ENCODE data around the gene SULF2.
A peak's percentile ranks its signal among the peaks of the same experiment; 100 is the strongest.

Gene SULF2

GRCh38 chr20:47761482-47762047 is 23.7 kb downstream of the SULF2 start:
- no peak for DNase-seq (ENCODE audit: low spot score)

GRCh38 chr20:47760686-47761481 is 24.4 kb downstream of the SULF2 start:
- DNase-seq (ENCODE audit: low spot score): no peak

- DNase-seq (ENCODE audit: low spot score): no peak
These were observed 26.5 kb downstream of the SULF2 start for GRCh38 chr20:47758517-47759450.

- no peak for DNase-seq (ENCODE audit: low spot score)
These were observed 27.9 kb downstream of the SULF2 start for GRCh38 chr20:47757145-47758035.

GRCh38 chr20:47754946-47755652 is 30.2 kb downstream of the SULF2 start:
- no peak for DNase-seq (ENCODE audit: low spot score)

- DNase-seq (ENCODE audit: low spot score): no peak
These were observed 30.9 kb downstream of the SULF2 start for GRCh38 chr20:47754388-47754715.

GRCh38 chr20:47753576-47754387 is 31.5 kb downstream of the SULF2 start:
- DNase-seq (ENCODE audit: low spot score): no peak

GRCh38 chr20:47751449-47751848 is 33.8 kb downstream of the SULF2 start:
- no peak for DNase-seq (ENCODE audit: low spot score)

- no peak for DNase-seq (ENCODE audit: low spot score)
These were observed 35.9 kb downstream of the SULF2 start for GRCh38 chr20:47749339-47749738.

- no peak for DNase-seq (ENCODE audit: low spot score)
These were observed 36.5 kb downstream of the SULF2 start for GRCh38 chr20:47748823-47749222.

- DNase-seq (ENCODE audit: low spot score): no peak
These were observed 37.2 kb downstream of the SULF2 start for GRCh38 chr20:47748069-47748468.

GRCh38 chr20:47747669-47748031 is 37.6 kb downstream of the SULF2 start:
- no peak for DNase-seq (ENCODE audit: low spot score)

- no peak for DNase-seq (ENCODE audit: low spot score)
These were observed 40.5 kb downstream of the SULF2 start for GRCh38 chr20:47744803-47745202.

- DNase-seq (ENCODE audit: low spot score): no peak
These were observed 41.6 kb downstream of the SULF2 start for GRCh38 chr20:47743671-47744070.

- no peak for DNase-seq (ENCODE audit: low spot score)
These were observed 43.3 kb downstream of the SULF2 start for GRCh38 chr20:47741669-47742608.

- DNase-seq (ENCODE audit: low spot score): peak; percentile 86
These were observed 44.5 kb downstream of the SULF2 start for GRCh38 chr20:47740862-47741184.

- no peak for DNase-seq (ENCODE audit: low spot score)
These were observed 45.0 kb downstream of the SULF2 start for GRCh38 chr20:47740121-47740861.

GRCh38 chr20:47737923-47738322 is 47.4 kb downstream of the SULF2 start:
- DNase-seq (ENCODE audit: low spot score): no peak

All from HuH-7.5 (cell line).